ENCODE data around the gene SINHCAF. TPM values are rescaled to one million over a fixed set of nuclear protein-coding genes. Genes with fewer than 3 reads are reported as not detected.

Gene SINHCAF
- total and polyA plus RNA-seq, 2 experiments from 2014 or later: 581 to 686 TPM

- ATAC-seq: no peak
- H3F3A ChIP-seq (replicated peaks; ENCODE audit: low read depth): peaks cover 4% of the 10 kb centered on the region; the same call in 1 of the 2 replicates
- H3K4me3 ChIP-seq: no peak overlapping the region
- no peak overlapping the region for H3K4me2 ChIP-seq
- Mint-ChIP-seq H3K36me3 (ENCODE audit: low read depth) (no peaks in the 10 kb centered on the region), H3K27me3 (ENCODE audit: insufficient read depth, low read depth, poor library complexity) (peaks cover 10% of the 10 kb centered on the region), H3K9me3 (no peaks in the 10 kb centered on the region), H3K27ac (no peak overlapping the region), H3K4me1 (peaks cover 20% of the 10 kb centered on the region), H3K4me3 (no peak overlapping the region)
- H3K27ac ChIP-seq (ENCODE audit: low read depth): no peak overlapping the region
- H3K27me3 ChIP-seq (ENCODE audit: insufficient read depth): no peaks in the 10 kb centered on the region
- H3K79me2 ChIP-seq (replicated peaks; ENCODE audit: insufficient read depth): no peaks in the 10 kb centered on the region
- TF ChIP-seq EZH2 (IDR thresholded peaks at IDR 0.05; ENCODE audit: low read depth, unreplicated experiment): no peak
- no peak for TF ChIP-seq ZNF331 (CRISPR knock-in tag; IDR thresholded peaks at IDR 0.05; ENCODE audit: low read depth)
- TF ChIP-seq CTCF (conservative IDR thresholded peaks at IDR 0.05; ENCODE audit: low read depth in 2 of 2): no peak
- TF ChIP-seq POLR2AphosphoS5 (IDR thresholded peaks at IDR 0.05; ENCODE audit: low read depth): no peak
- no peak for TF ChIP-seq STAT1 (IDR thresholded peaks at IDR 0.05; ENCODE audit: unreplicated experiment)
- no peaks in the 10 kb centered on the region for H4K20me1 ChIP-seq (replicated peaks; ENCODE audit: insufficient read depth)
- no peak for DNase-seq (ENCODE audit: low spot score)
- no peaks in the 10 kb centered on the region for H3K9me2 ChIP-seq (ENCODE audit: insufficient read depth)
- H3K36me3 ChIP-seq (ENCODE audit: insufficient read depth): no peaks in the 10 kb centered on the region
- H2AFZ ChIP-seq: no peak overlapping the region
- peaks cover 25% of the 10 kb centered on the region for H3K4me1 ChIP-seq (ENCODE audit: insufficient read depth)
These were observed 12.0 kb upstream of the SINHCAF start for GRCh38 chr12:31337952-31338351.

- peaks cover 9% of the 10 kb centered on the region for H3K4me1 Mint-ChIP-seq
- ATAC-seq (no peak), DNase-seq (ENCODE audit: low spot score) (no peak)
- H3K27ac ChIP-seq (ENCODE audit: low read depth): no peak overlapping the region
- 0 out of 2 replicates have a peak, but pooled peaks cover 3% of the 10 kb centered on the region for H3K79me2 ChIP-seq (replicated peaks; ENCODE audit: insufficient read depth)
- no peak overlapping the region for H2AFZ ChIP-seq
- peaks cover 10% of the 10 kb centered on the region; the same call in 1 of the 2 replicates for H3K4me1 ChIP-seq (ENCODE audit: insufficient read depth)
- no peaks in the 10 kb centered on the region for H3K27me3 ChIP-seq (ENCODE audit: insufficient read depth)
- no peaks in the 10 kb centered on the region for H3F3A ChIP-seq (replicated peaks; ENCODE audit: low read depth)
- H3K4me2 ChIP-seq: no peak overlapping the region
- no peak overlapping the region for H3K4me3 ChIP-seq
- H3K27me3 Mint-ChIP-seq (ENCODE audit: insufficient read depth, low read depth, poor library complexity): peaks cover 7% of the 10 kb centered on the region
- H3K36me3 Mint-ChIP-seq (ENCODE audit: low read depth): no peaks in the 10 kb centered on the region
- H3K27ac Mint-ChIP-seq: no peak overlapping the region
- no peaks in the 10 kb centered on the region for H3K36me3 ChIP-seq (ENCODE audit: insufficient read depth)
- H3K4me3 Mint-ChIP-seq: no peak overlapping the region
- no peaks in the 10 kb centered on the region for H3K9me3 Mint-ChIP-seq
- H3K9me2 ChIP-seq (ENCODE audit: insufficient read depth): no peaks in the 10 kb centered on the region
- H4K20me1 ChIP-seq (replicated peaks; ENCODE audit: insufficient read depth): no peaks in the 10 kb centered on the region
- TF ChIP-seq CREB1 (CRISPR knock-in tag; IDR thresholded peaks at IDR 0.05; ENCODE audit: low read depth): no peak
- TF ChIP-seq ETS1 (IDR thresholded peaks at IDR 0.05): no peak
- no peak for TF ChIP-seq EZH2 (IDR thresholded peaks at IDR 0.05; ENCODE audit: low read depth, unreplicated experiment)
- no peak for TF ChIP-seq EZH2phosphoT487 (IDR thresholded peaks at IDR 0.05; ENCODE audit: unreplicated experiment)
- TF ChIP-seq POLR2AphosphoS5 (IDR thresholded peaks at IDR 0.05; ENCODE audit: low read depth): no peak
- no peak for TF ChIP-seq STAT1 (IDR thresholded peaks at IDR 0.05; ENCODE audit: unreplicated experiment)
- no peak for TF ChIP-seq JUNB (IDR thresholded peaks at IDR 0.05; ENCODE audit: unreplicated experiment)
- TF ChIP-seq NANOG (IDR thresholded peaks at IDR 0.05; ENCODE audit: borderline replicate concordance): no peak
- TF ChIP-seq ZNF331 (CRISPR knock-in tag; IDR thresholded peaks at IDR 0.05; ENCODE audit: low read depth): no peak
- no peak for TF ChIP-seq REST (IDR thresholded peaks at IDR 0.05; ENCODE audit: unreplicated experiment)
These were observed 5.3 kb upstream of the SINHCAF start for GRCh38 chr12:31331242-31331641.
